Loucy (cell line): ENCODE data around the gene PDE6B.

Experiments
- EZH2phosphoT487 ChIP-seq: fragments of 200-600 bp; IDR thresholded peaks from 2 replicates; pipeline ENCODE4 v1.6.1; 2018; ENCODE audit warnings: antibody characterized with exemption, mild to moderate bottlenecking, moderate library complexity, borderline replicate concordance
- TF ChIP-seq, protein P1 (sequence below): fragments of 200-600 bp; sonication (generic); conservative IDR thresholded peaks from 2 replicates; pipeline ENCODE4 v1.5.1; 2014; ENCODE audit warnings: mild to moderate bottlenecking, antibody characterized with exemption, low read length

GRCh38 chr4:626201-627091 lies 1.1 kb downstream of the PDE6B start:
- TF ChIP-seq, protein P1, sequence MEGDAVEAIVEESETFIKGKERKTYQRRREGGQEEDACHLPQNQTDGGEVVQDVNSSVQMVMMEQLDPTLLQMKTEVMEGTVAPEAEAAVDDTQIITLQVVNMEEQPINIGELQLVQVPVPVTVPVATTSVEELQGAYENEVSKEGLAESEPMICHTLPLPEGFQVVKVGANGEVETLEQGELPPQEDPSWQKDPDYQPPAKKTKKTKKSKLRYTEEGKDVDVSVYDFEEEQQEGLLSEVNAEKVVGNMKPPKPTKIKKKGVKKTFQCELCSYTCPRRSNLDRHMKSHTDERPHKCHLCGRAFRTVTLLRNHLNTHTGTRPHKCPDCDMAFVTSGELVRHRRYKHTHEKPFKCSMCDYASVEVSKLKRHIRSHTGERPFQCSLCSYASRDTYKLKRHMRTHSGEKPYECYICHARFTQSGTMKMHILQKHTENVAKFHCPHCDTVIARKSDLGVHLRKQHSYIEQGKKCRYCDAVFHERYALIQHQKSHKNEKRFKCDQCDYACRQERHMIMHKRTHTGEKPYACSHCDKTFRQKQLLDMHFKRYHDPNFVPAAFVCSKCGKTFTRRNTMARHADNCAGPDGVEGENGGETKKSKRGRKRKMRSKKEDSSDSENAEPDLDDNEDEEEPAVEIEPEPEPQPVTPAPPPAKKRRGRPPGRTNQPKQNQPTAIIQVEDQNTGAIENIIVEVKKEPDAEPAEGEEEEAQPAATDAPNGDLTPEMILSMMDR: no peak
- TF ChIP-seq EZH2phosphoT487: no peak
